HepG2 (cell line): ENCODE results near the gene MDH2. TPM values are rescaled to one million over a fixed set of nuclear protein-coding genes. Genes with fewer than 3 reads are reported as not detected.

Experiments used
- AGO2 ChIP-seq: fragments of 200-400 bp; formaldehyde crosslinking; optimal IDR thresholded peaks from 2 replicates; pipeline ENCODE3; 2017; ENCODE audit warnings: mild to moderate bottlenecking, low read depth, low read length, moderate library complexity
- KDM4B ChIP-seq: sonication (generic); formaldehyde crosslinking; IDR thresholded peaks from 2 replicates; pipeline ENCODE4 v1.4.0; 2020; ENCODE audit warnings: missing genetic modification reagents
- LCORL ChIP-seq, 2 experiments: fragments of 450-650 bp in 1 of 2; sonication (generic) in 1 of 2; formaldehyde crosslinking in 1 of 2; IDR thresholded peaks; 2 replicates each; pipeline versions ENCODE4 v1.5.0 to v1.6.1; 2017 to 2020; ENCODE audit warnings: antibody characterized with exemption in 1 of 2, missing genetic modification reagents in 1 of 2
- MTA3 ChIP-seq: sonication (generic); formaldehyde crosslinking; IDR thresholded peaks from 2 replicates; pipeline ENCODE4 v1.4.0; 2020; ENCODE audit warnings: missing genetic modification reagents
- NR2F1 ChIP-seq, 2 experiments: fragments of 450-650 bp in 1 of 2; formaldehyde crosslinking in 1 of 2; IDR thresholded peaks; 2 replicates each; pipeline versions ENCODE4 v1.5.0 to v1.6.1; 2016 to 2020; ENCODE audit warnings: mild to moderate bottlenecking in 1 of 2, missing compliant biosample characterization in 1 of 2, missing genetic modification reagents in 1 of 2, moderate library complexity in 1 of 2
- PAXIP1 ChIP-seq: sonication (generic); formaldehyde crosslinking; conservative IDR thresholded peaks from 2 replicates; pipeline ENCODE4 v1.4.0; 2020; ENCODE audit warnings: mild to moderate bottlenecking, missing genetic modification reagents, moderate library complexity
- PBX2 ChIP-seq: IDR thresholded peaks from 2 replicates; pipeline ENCODE4 v1.6.1; 2016; ENCODE audit warnings: control low read depth
- PREB ChIP-seq: sonication (generic); formaldehyde crosslinking; IDR thresholded peaks from 2 replicates; pipeline ENCODE4 v1.4.0; 2020; ENCODE audit warnings: missing genetic modification reagents
- SATB2 ChIP-seq: sonication (generic); formaldehyde crosslinking; IDR thresholded peaks from 2 replicates; pipeline ENCODE4 v1.5.0; 2020; ENCODE audit warnings: missing genetic modification reagents
- SRSF1 ChIP-seq: fragments of 200-400 bp; formaldehyde crosslinking; optimal IDR thresholded peaks from 2 replicates; pipeline ENCODE3; 2017; ENCODE audit warnings: mild to moderate bottlenecking, low read depth, low read length, moderate library complexity
- ZFAT ChIP-seq: sonication (generic); formaldehyde crosslinking; conservative IDR thresholded peaks from 2 replicates; pipeline ENCODE4 v1.8.1; 2023; ENCODE audit warnings: missing genetic modification reagents, inconsistent platforms
- ZFP1 ChIP-seq: IDR thresholded peaks from 2 replicates; pipeline ENCODE4 v1.6.1; 2016
- ZMAT3 ChIP-seq: sonication (generic); formaldehyde crosslinking; conservative IDR thresholded peaks from 2 replicates; pipeline ENCODE4 v1.7.0; 2021; ENCODE audit warnings: missing genetic modification reagents
- ZNF12 ChIP-seq: sonication (generic); formaldehyde crosslinking; IDR thresholded peaks from 2 replicates; pipeline ENCODE4 v1.5.0; 2020; ENCODE audit warnings: missing genetic modification reagents
- ZNF253 ChIP-seq: sonication (generic); formaldehyde crosslinking; IDR thresholded peaks from 2 replicates; pipeline ENCODE4 v1.8.0; 2022; ENCODE audit warnings: mild to moderate bottlenecking, missing genetic modification reagents, borderline replicate concordance
- ZNF382 ChIP-seq: sonication (generic); formaldehyde crosslinking; IDR thresholded peaks from 2 replicates; pipeline ENCODE4 v1.5.0; 2020; ENCODE audit warnings: missing genetic modification reagents, mild to moderate bottlenecking, borderline replicate concordance
- ZNF780A ChIP-seq: sonication (generic); formaldehyde crosslinking; IDR thresholded peaks from 2 replicates; pipeline ENCODE4 v1.8.0; 2022; ENCODE audit warnings: mild to moderate bottlenecking, missing genetic modification reagents, moderate library complexity
- ZNF782 ChIP-seq: sonication (generic); formaldehyde crosslinking; IDR thresholded peaks from 2 replicates; pipeline ENCODE4 v1.4.0; 2020; ENCODE audit warnings: missing genetic modification reagents, mild to moderate bottlenecking, borderline replicate concordance
- ZNF816 ChIP-seq: sonication (generic); formaldehyde crosslinking; IDR thresholded peaks from 2 replicates; pipeline ENCODE4 v1.8.0; 2022; ENCODE audit warnings: missing genetic modification reagents, mild to moderate bottlenecking, borderline replicate concordance
- ZXDC ChIP-seq: sonication (generic); formaldehyde crosslinking; IDR thresholded peaks from 2 replicates; pipeline ENCODE4 v1.5.0; 2020; ENCODE audit warnings: mild to moderate bottlenecking, missing genetic modification reagents
- polyA plus RNA-seq, 8 experiments: library from polyadenylated mRNA; depleted of rRNA in 3 of 8; stranded (reverse) in 7 of 8; unstranded in 1 of 8; fragments of >200 nt; fragmentation: Illumina TruSeq in 4 of 8; extraction: Trizol in 4 of 8; gene quantifications; 2 replicates each; pipeline versions ENCODE4 v1.2.1 to v1.2.3, GENCODE V29; 2011 to 2016; ENCODE audit warnings: low read depth in 4 of 8, missing spikeins in 1 of 8, mixed read lengths in 1 of 8; ENCODE audit not compliant: insufficient read depth in 1 of 8
- total RNA-seq, 5 experiments: library from RNA; depleted of rRNA; stranded (reverse); fragments of >200 nt; fragmentation: Illumina TruSeq; extraction: Trizol; gene quantifications; 2 replicates each; pipeline ENCODE4 v1.2.3, GENCODE V29; 2016; ENCODE audit warnings: low read depth in 1 of 5

MDH2 gene
- total and polyA plus RNA-seq, 2 of the 13 experiments (the other 11 are each of a cell fraction or from before 2014, with no cell fraction given): 81.4 to 90.3 TPM

- TF ChIP-seq PREB (CRISPR knock-in tag): no peak; the same call in 1 of the 2 replicates
- TF ChIP-seq SRSF1: peak; percentile 50
- TF ChIP-seq SATB2 (CRISPR knock-in tag): 0 out of 2 replicates have a peak, but pooled peaks have one; percentile 44
- TF ChIP-seq KDM4B (CRISPR knock-in tag): peak; percentile 49
- no peak for TF ChIP-seq ZNF382 (CRISPR knock-in tag)
- TF ChIP-seq AGO2: peak; percentile 96
- no peak for TF ChIP-seq ZNF816 (CRISPR knock-in tag)
- peak; percentile 69; the same call in 1 of the 2 replicates for TF ChIP-seq ZMAT3
- TF ChIP-seq MTA3 (CRISPR knock-in tag): no peak
- TF ChIP-seq LCORL (IDR thresholded peaks at IDR 0.05): no peak
- TF ChIP-seq LCORL (CRISPR knock-in tag; IDR thresholded peaks at IDR 0.05): no peak; the same call in 1 of the 2 replicates
- no peak for TF ChIP-seq ZNF12 (CRISPR knock-in tag)
- TF ChIP-seq ZFAT: no peak
- TF ChIP-seq PBX2 (CRISPR knock-in tag): no peak
- TF ChIP-seq ZNF782: no peak; the same call in none of the 2 replicates
- TF ChIP-seq NR2F1 (CRISPR knock-in tag; IDR thresholded peaks at IDR 0.05): 0 out of 4 replicates have a peak, but pooled peaks of 1 of the 2 experiments have one; percentile 31
- TF ChIP-seq ZNF780A (CRISPR knock-in tag): no peak
- no peak; the same call in 1 of the 2 replicates for TF ChIP-seq ZFP1 (CRISPR knock-in tag)
- no peak for TF ChIP-seq ZXDC
- no peak for TF ChIP-seq ZNF253 (CRISPR knock-in tag)
- TF ChIP-seq PAXIP1: 0 out of 2 replicates have a peak, but pooled peaks have one; percentile 39
These were observed at the start of gene MDH2, which contains the start of gene STYXL1 (continued) for GRCh38 chr7:76047811-76048667.
